Measurements from ENCODE around the gene SMARCAL1. TPM values are rescaled to one million over a fixed set of nuclear protein-coding genes. Genes with fewer than 3 reads are reported as not detected.

SMARCAL1 gene
- total and polyA plus RNA-seq, 2 of the 4 experiments (the other 2 are of a cell fraction), result 13.6 to 21.0 TPM

DNA sequence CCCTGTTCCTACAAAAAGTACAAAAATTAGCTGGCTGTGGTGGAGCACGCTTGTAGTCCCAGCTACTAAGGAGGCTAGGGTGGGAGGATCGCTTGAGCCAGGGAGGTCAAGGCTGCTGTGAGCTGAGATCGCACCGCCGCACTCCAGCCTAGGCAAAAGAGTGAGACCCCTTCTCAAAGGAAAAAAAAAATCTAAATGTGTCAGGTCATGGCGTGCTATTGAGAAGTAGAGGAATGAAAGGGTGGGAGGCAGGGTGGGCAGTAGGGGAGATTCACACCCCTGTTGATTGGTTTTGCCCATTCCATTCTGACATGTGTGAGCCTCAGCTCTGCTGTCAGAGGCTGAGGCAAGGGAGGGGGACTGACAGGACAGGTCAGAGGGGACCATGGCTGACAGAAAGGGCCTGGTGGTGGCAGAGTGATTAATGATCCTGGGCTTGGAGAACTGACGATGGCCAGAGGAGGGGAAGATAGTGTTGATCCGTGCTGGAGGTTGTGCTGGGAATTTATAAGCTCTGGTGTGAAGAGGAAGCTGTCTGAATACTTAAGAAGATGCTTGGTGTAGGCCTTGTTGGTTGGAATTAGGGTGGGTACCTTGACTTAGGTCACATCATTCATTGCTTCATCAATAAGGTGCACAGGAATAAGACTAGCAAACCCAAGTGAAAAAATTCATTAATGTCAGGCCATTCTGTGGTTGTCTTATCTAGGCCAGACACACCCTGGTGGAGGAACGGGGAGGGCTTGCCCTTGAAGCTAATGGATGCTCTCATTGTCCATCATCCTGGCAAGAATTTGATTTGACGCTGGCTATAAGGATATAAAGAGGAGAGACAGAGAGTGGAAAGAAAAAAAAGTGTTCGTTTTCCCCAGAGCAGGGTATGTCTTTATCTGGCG lies 19.1 kb upstream of the SMARCAL1 start:
- no peaks in the 10 kb centered on the region for H3K79me1 ChIP-seq (ENCODE audit: low read depth in 1 of 2, low read length in 2 of 2)
- H2AFZ ChIP-seq (replicated peaks; ENCODE audit: low read length, poor library complexity), result no peak overlapping the region
- H3K9me3 ChIP-seq (ENCODE audit: control insufficient read depth, insufficient read depth, low read length), result no peaks in the 10 kb centered on the region
- H3K27ac ChIP-seq (ENCODE audit: insufficient read depth, low read length), result no peak overlapping the region
- H3K36me3 ChIP-seq (ENCODE audit: control insufficient read depth, insufficient read depth, low read length), result no peaks in the 10 kb centered on the region
- BruUV-seq (replicated peaks), result no TSS peak
- no peak overlapping the region for H4K5ac ChIP-seq (ENCODE audit: low read depth, low read length)
- no peak overlapping the region for H3K4ac ChIP-seq (ENCODE audit: low read depth, low read length)
- DNase-seq (no peak), ATAC-seq (ENCODE audit: low read depth) (no peak)
- ChIA-PET POLR2A (ENCODE audit: unreplicated experiment) (no interaction called here), CTCF (no interaction called here)
- H2BK5ac ChIP-seq (ENCODE audit: low read depth, low read length, poor library complexity, severe bottlenecking), result no peak overlapping the region
- H2BK15ac ChIP-seq (ENCODE audit: low read depth, low read length), result no peak overlapping the region
- no peak overlapping the region for H3K9ac ChIP-seq (ENCODE audit: low read depth, low read length)
- no peaks in the 10 kb centered on the region for H4K20me1 ChIP-seq (ENCODE audit: insufficient read depth, low read length)
- H3K9me1 ChIP-seq (ENCODE audit: insufficient read depth, low read length), result no peaks in the 10 kb centered on the region
- H4K91ac ChIP-seq (ENCODE audit: insufficient read depth, low read depth, low read length), result no peak overlapping the region
- whole genome bisulfite sequencing, 2 experiments (ENCODE audit: extremely low coverage in 2 of 2, insufficient read length in 1 of 2), result 44% methylated on average over 6 of the region's 12 CpGs; no CpG with 5 or more reads in 1 of the 2 experiments
- no peaks in the 10 kb centered on the region for H3K27me3 ChIP-seq (ENCODE audit: control insufficient read depth, insufficient read depth, low read length)
- no peak overlapping the region for H3K14ac ChIP-seq (replicated peaks; ENCODE audit: low read depth, low read length)
- no peak overlapping the region for H2AK9ac ChIP-seq (replicated peaks; ENCODE audit: low read depth, low read length, poor library complexity)
- no peak overlapping the region for H2BK20ac ChIP-seq (ENCODE audit: low read depth, low read length)
- no peak overlapping the region for H3K23ac ChIP-seq (ENCODE audit: low read depth, low read length)
- H2BK120ac ChIP-seq (ENCODE audit: low read depth, low read length), result no peak overlapping the region
- H3K4me2 ChIP-seq (ENCODE audit: low read depth, low read length), result no peak overlapping the region
- no peaks in the 10 kb centered on the region for H3K4me1 ChIP-seq (ENCODE audit: control insufficient read depth, insufficient read depth, low read length)
- H3K56ac ChIP-seq (ENCODE audit: extremely low read depth, insufficient read depth, low read length), result no peak overlapping the region
- H2AK5ac ChIP-seq (ENCODE audit: low read depth, low read length), result no peak overlapping the region
- in situ Hi-C loops (cut with MboI; ENCODE audit: low sequenced_read_pairs) (no loop called here), dilution Hi-C loops (cut with HindIII; ENCODE audit: low sequenced_read_pairs, unreplicated experiment) (no loop called here), intact Hi-C loops (cut with micrococcal nuclease) (no loop called here)
- no peak overlapping the region for H3K4me3 ChIP-seq (ENCODE audit: insufficient read depth, low read depth, low read length)
- no peak overlapping the region for H4K8ac ChIP-seq (ENCODE audit: low read depth in 2 of 2, low read length in 2 of 2)
- no peak overlapping the region for H3K18ac ChIP-seq (ENCODE audit: low read depth, low read length)
- TF ChIP-seq, protein P1, sequence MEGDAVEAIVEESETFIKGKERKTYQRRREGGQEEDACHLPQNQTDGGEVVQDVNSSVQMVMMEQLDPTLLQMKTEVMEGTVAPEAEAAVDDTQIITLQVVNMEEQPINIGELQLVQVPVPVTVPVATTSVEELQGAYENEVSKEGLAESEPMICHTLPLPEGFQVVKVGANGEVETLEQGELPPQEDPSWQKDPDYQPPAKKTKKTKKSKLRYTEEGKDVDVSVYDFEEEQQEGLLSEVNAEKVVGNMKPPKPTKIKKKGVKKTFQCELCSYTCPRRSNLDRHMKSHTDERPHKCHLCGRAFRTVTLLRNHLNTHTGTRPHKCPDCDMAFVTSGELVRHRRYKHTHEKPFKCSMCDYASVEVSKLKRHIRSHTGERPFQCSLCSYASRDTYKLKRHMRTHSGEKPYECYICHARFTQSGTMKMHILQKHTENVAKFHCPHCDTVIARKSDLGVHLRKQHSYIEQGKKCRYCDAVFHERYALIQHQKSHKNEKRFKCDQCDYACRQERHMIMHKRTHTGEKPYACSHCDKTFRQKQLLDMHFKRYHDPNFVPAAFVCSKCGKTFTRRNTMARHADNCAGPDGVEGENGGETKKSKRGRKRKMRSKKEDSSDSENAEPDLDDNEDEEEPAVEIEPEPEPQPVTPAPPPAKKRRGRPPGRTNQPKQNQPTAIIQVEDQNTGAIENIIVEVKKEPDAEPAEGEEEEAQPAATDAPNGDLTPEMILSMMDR (conservative IDR thresholded peaks at IDR 0.05; ENCODE audit: low read depth, low read length), result no peak
- TF ChIP-seq RCOR1 (IDR thresholded peaks at IDR 0.05; ENCODE audit: insufficient replicate concordance, low read length), result no peak
- TF ChIP-seq, protein P2, sequence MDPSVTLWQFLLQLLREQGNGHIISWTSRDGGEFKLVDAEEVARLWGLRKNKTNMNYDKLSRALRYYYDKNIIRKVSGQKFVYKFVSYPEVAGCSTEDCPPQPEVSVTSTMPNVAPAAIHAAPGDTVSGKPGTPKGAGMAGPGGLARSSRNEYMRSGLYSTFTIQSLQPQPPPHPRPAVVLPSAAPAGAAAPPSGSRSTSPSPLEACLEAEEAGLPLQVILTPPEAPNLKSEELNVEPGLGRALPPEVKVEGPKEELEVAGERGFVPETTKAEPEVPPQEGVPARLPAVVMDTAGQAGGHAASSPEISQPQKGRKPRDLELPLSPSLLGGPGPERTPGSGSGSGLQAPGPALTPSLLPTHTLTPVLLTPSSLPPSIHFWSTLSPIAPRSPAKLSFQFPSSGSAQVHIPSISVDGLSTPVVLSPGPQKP (IDR thresholded peaks at IDR 0.05; ENCODE audit: borderline replicate concordance, low read depth, low read length), result no peak
- TF ChIP-seq, protein P3, sequence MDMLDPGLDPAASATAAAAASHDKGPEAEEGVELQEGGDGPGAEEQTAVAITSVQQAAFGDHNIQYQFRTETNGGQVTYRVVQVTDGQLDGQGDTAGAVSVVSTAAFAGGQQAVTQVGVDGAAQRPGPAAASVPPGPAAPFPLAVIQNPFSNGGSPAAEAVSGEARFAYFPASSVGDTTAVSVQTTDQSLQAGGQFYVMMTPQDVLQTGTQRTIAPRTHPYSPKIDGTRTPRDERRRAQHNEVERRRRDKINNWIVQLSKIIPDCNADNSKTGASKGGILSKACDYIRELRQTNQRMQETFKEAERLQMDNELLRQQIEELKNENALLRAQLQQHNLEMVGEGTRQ (IDR thresholded peaks at IDR 0.05; ENCODE audit: low read depth, low read length), result no peak
- TF ChIP-seq MAZ (IDR thresholded peaks at IDR 0.05; ENCODE audit: borderline replicate concordance, low read depth, low read length), result no peak
- no peak for TF ChIP-seq RAD21 (IDR thresholded peaks at IDR 0.05; ENCODE audit: low read length)
- no peak for TF ChIP-seq MAFK (IDR thresholded peaks at IDR 0.05; ENCODE audit: low read depth, low read length)
- no peak for TF ChIP-seq RFX5 (IDR thresholded peaks at IDR 0.05; ENCODE audit: low read depth, low read length)
- TF ChIP-seq POLR2A (IDR thresholded peaks at IDR 0.05; ENCODE audit: low read depth, low read length), result no peak
- TF ChIP-seq CHD1 (IDR thresholded peaks at IDR 0.05; ENCODE audit: low read depth, low read length), result no peak
- TF ChIP-seq MXI1 (IDR thresholded peaks at IDR 0.05; ENCODE audit: borderline replicate concordance, low read depth, low read length), result no peak
- TF ChIP-seq CEBPB (IDR thresholded peaks at IDR 0.05; ENCODE audit: low read depth, low read length), result no peak
- TF ChIP-seq NFE2L2 (IDR thresholded peaks at IDR 0.05; ENCODE audit: low read depth, low read length), result no peak
- TF ChIP-seq BHLHE40 (IDR thresholded peaks at IDR 0.05; ENCODE audit: low read depth, low read length), result no peak
- no peak for TF ChIP-seq FOS (IDR thresholded peaks at IDR 0.05; ENCODE audit: low read depth, low read length)

All from IMR-90 (cell line).